ENCODE data around the gene PRKCE.
A peak's percentile ranks its signal among the peaks of the same experiment; 100 is the strongest.

PRKCE gene

DNA sequence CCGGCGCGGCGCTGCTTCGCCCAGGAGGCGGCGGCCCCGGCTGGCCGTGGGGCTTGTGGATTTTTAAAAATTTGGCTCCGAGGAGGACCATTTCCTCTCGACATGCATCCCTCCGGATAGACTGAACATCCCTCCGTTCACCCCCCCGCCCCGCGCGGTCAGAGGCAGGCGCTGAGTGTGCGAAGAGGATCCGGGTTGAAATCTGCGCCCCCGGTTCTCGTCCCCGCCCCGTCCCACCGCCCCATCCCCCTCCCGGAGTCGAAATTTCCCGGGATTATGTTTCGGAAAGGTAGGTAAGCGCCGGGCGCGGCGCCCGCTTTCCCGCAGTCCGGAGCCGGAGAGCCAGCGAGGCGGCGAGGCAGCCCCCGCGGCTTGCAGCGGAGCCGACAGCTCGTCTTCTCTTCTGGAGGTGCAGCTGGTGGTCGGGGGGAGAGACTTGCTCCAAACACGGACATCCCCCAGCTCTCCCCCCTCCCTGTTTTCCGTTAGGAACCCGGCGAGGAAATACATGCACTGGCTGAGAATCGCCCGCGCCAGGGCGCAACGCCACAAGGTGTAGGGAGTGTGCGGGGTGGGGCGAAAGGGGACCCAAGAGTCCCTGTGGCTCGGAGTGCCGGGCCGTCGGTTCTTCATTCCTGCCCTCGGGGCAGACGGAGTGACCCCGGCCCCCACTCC, at the start of gene PRKCE:
TSS of gene PRKCE (plus strand) at position 261 of the 675 bp plus-strand sequence.
- peak within 1 kb of the TSS; percentile 92 for H3K4me3 ChIP-seq
- no peaks in the 10 kb centered on the region for H3K36me3 ChIP-seq (ENCODE audit: insufficient read depth, low read length)
- no peaks in the 10 kb centered on the region for H3K9me3 ChIP-seq (ENCODE audit: low read depth, low read length)
- no peak for DNase-seq (ENCODE audit: low read depth, low spot score)
- H3K27ac ChIP-seq: no peak within 1 kb of the TSS
- peak within 1 kb of the TSS; percentile 54 for H3K9ac ChIP-seq (ENCODE audit: insufficient read length)
- TF ChIP-seq FOXP2 (optimal IDR thresholded peaks at IDR 0.05; ENCODE audit: control extremely low read depth, extremely low read length, insufficient read depth) (no peak), POLR2AphosphoS5 (IDR thresholded peaks at IDR 0.05; ENCODE audit: borderline replicate concordance, low read depth, low read length) (no peak), EZH2 (IDR thresholded peaks at IDR 0.05) (no peak)

GRCh38 chr2:45602624-45603023, 48.9 kb upstream of the PRKCE start:
- TF ChIP-seq POLR2AphosphoS5 (IDR thresholded peaks at IDR 0.05; ENCODE audit: borderline replicate concordance, low read depth, low read length): no peak
- TF ChIP-seq FOXP2 (optimal IDR thresholded peaks at IDR 0.05; ENCODE audit: control extremely low read depth, extremely low read length, insufficient read depth): no peak
- no peak for TF ChIP-seq EZH2 (IDR thresholded peaks at IDR 0.05)
- Histone ChIP-seq H3K9me3 (ENCODE audit: low read depth, low read length) (no peaks in the 10 kb centered on the region), H3K9ac (ENCODE audit: insufficient read length) (no peak overlapping the region), H3K4me3 (no peak overlapping the region), H3K27ac (no peak overlapping the region), H3K36me3 (ENCODE audit: insufficient read depth, low read length) (peaks cover 19% of the 10 kb centered on the region)
- DNase-seq (ENCODE audit: low read depth, low spot score): no peak

DNA sequence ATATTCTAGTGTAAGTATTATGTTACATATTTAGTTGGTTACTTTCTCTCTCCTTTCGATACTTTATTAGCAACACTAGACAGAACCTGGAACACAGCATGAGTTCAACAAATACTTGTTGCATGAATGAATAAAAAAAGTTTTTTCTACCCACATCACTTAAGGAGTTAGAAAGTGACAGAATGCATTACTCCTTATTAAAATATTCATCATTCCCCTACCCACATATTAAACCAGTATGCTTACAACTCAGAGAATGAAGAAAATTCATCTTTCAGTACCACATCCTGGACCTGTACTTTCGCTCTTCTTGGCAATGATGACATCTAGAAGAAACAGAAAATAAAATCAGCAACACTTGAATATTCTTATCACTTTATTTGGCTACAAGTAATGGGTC, 46.4 kb upstream of the PRKCE start:
- peaks cover 10% of the 10 kb centered on the region for H3K36me3 ChIP-seq (ENCODE audit: insufficient read depth, low read length)
- no peak overlapping the region for H3K9ac ChIP-seq (ENCODE audit: insufficient read length)
- no peak overlapping the region for H3K4me3 ChIP-seq
- TF ChIP-seq POLR2AphosphoS5 (IDR thresholded peaks at IDR 0.05; ENCODE audit: borderline replicate concordance, low read depth, low read length) (no peak), FOXP2 (optimal IDR thresholded peaks at IDR 0.05; ENCODE audit: control extremely low read depth, extremely low read length, insufficient read depth) (no peak), EZH2 (IDR thresholded peaks at IDR 0.05) (no peak)
- H3K9me3 ChIP-seq (ENCODE audit: low read depth, low read length): no peaks in the 10 kb centered on the region
- no peak for DNase-seq (ENCODE audit: low read depth, low spot score)
- H3K27ac ChIP-seq: no peak overlapping the region

DNA sequence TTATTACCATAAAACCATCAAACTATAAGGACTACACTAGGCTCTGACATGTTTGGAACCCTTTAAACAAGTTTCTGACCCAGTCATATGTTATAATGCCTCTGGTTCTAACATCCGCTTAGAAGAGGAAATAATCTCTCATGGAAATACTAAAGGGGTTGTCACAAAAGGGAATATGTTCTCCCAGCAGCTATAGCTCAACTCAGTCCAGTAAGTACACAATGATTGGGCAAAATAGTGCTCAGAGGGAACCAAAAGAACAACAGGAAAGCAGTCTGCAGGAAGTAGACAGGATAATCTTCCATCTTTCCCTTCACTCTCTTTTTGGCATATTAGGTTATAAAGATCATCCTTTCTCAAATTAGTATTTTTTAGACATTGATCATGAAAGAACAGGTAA, 44.7 kb upstream of the PRKCE start:
- Histone ChIP-seq H3K27ac (no peak overlapping the region), H3K9ac (ENCODE audit: insufficient read length) (no peak overlapping the region), H3K4me3 (no peak overlapping the region), H3K36me3 (ENCODE audit: insufficient read depth, low read length) (peaks cover 1% of the 10 kb centered on the region), H3K9me3 (ENCODE audit: low read depth, low read length) (no peaks in the 10 kb centered on the region)
- TF ChIP-seq FOXP2 (optimal IDR thresholded peaks at IDR 0.05; ENCODE audit: control extremely low read depth, extremely low read length, insufficient read depth) (no peak), EZH2 (IDR thresholded peaks at IDR 0.05) (no peak), POLR2AphosphoS5 (IDR thresholded peaks at IDR 0.05; ENCODE audit: borderline replicate concordance, low read depth, low read length) (no peak)
- no peak for DNase-seq (ENCODE audit: low read depth, low spot score)

GRCh38 chr2:45607701-45608100, 43.8 kb upstream of the PRKCE start:
- Histone ChIP-seq H3K36me3 (ENCODE audit: insufficient read depth, low read length) (no peaks in the 10 kb centered on the region; the same call in 1 of the 2 replicates), H3K4me3 (no peak overlapping the region), H3K9ac (ENCODE audit: insufficient read length) (no peak overlapping the region), H3K9me3 (ENCODE audit: low read depth, low read length) (no peaks in the 10 kb centered on the region), H3K27ac (no peak overlapping the region)
- DNase-seq (ENCODE audit: low read depth, low spot score): no peak
- TF ChIP-seq EZH2 (IDR thresholded peaks at IDR 0.05) (no peak), FOXP2 (optimal IDR thresholded peaks at IDR 0.05; ENCODE audit: control extremely low read depth, extremely low read length, insufficient read depth) (no peak), POLR2AphosphoS5 (IDR thresholded peaks at IDR 0.05; ENCODE audit: borderline replicate concordance, low read depth, low read length) (no peak)

DNA sequence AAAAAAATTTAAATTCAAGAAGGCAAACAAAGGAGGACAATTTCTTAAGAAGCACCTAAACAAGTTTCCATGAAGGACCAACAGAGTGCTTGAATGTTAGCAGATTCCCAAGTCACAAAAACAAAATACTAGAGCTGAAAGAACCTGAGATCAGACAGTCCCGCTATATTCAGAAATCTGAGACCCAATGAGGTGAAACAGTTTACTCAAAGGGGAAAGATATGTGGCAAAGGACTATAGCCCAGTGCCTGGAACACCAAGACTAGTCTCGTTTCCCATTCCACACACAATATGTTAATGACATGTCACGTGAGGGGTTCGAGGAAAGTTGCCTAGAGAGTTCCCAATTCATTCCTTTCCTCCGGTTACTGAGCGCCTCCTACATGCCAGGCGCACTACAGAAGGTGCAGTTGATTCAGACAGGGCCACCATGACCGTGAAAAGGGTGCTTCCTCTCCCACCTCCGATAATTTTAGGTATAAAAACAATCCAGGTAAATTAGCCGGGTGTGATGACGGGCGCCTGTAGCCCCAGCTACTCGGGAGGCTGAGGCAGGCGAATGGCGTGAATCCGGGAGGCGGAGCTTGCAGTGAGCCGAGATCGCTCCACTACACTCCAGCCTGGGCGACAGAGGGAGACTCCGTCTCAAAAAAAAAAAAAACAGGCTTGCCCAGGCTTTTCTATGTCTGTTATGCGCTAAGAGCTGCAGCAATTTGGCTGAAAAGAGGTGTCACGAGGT, 41.0 kb upstream of the PRKCE start:
- H3K9ac ChIP-seq (ENCODE audit: insufficient read length): peak overlapping the region; percentile 86
- no peaks in the 10 kb centered on the region for H3K9me3 ChIP-seq (ENCODE audit: low read depth, low read length)
- TF ChIP-seq POLR2AphosphoS5 (IDR thresholded peaks at IDR 0.05; ENCODE audit: borderline replicate concordance, low read depth, low read length): no peak; the same call in 1 of the 2 replicates
- TF ChIP-seq EZH2 (IDR thresholded peaks at IDR 0.05): no peak
- TF ChIP-seq FOXP2 (optimal IDR thresholded peaks at IDR 0.05; ENCODE audit: control extremely low read depth, extremely low read length, insufficient read depth): no peak
- peak overlapping the region; percentile 88 for H3K27ac ChIP-seq
- peak; percentile 61 for DNase-seq (ENCODE audit: low read depth, low spot score)
- peak overlapping the region; percentile 93 for H3K4me3 ChIP-seq
- H3K36me3 ChIP-seq (ENCODE audit: insufficient read depth, low read length): no peaks in the 10 kb centered on the region

- Histone ChIP-seq H3K36me3 (ENCODE audit: insufficient read depth, low read length) (no peaks in the 10 kb centered on the region), H3K27ac (peak within 1 kb of the TSS; percentile 88), H3K4me3 (peak within 1 kb of the TSS; percentile 93), H3K9ac (ENCODE audit: insufficient read length) (peak within 1 kb of the TSS; percentile 86), H3K9me3 (ENCODE audit: low read depth, low read length) (no peaks in the 10 kb centered on the region)
- TF ChIP-seq FOXP2 (optimal IDR thresholded peaks at IDR 0.05; ENCODE audit: control extremely low read depth, extremely low read length, insufficient read depth): no peak
- TF ChIP-seq POLR2AphosphoS5 (IDR thresholded peaks at IDR 0.05; ENCODE audit: borderline replicate concordance, low read depth, low read length): peak; percentile 93
- TF ChIP-seq EZH2 (IDR thresholded peaks at IDR 0.05): no peak
- peak; percentile 35 for DNase-seq (ENCODE audit: low read depth, low spot score)
Measured at GRCh38 chr2:45611020-45611859, 40.2 kb upstream of the PRKCE start, which contains the start of gene SRBD1. SRBD1 (minus strand) TSS chr2:45611267; CDS start chr2:45605441, 5,826 bp downstream.

- no peak for DNase-seq (ENCODE audit: low read depth, low spot score)
- H3K27ac ChIP-seq: no peak overlapping the region
Measured at GRCh38 chr2:45612285-45612684, 39.2 kb upstream of the PRKCE start.

More at GRCh38 chr2:45612285-45612684, 39.2 kb upstream of the PRKCE start:
- H3K36me3 ChIP-seq (ENCODE audit: insufficient read depth, low read length): no peaks in the 10 kb centered on the region
- no peaks in the 10 kb centered on the region for H3K9me3 ChIP-seq (ENCODE audit: low read depth, low read length)
- no peak for TF ChIP-seq EZH2 (IDR thresholded peaks at IDR 0.05)
- no peak overlapping the region for H3K9ac ChIP-seq (ENCODE audit: insufficient read length)
- no peak overlapping the region for H3K4me3 ChIP-seq
